Activated CD8-positive, alpha-beta memory T cell treated with anti-CD3 and anti-CD28 coated beads, Interleukin-2, amount 50 U/mL, for 4 hours (primary cell): ENCODE measurements around the gene ODAPH.

ENCODE experiments used
- DNase-seq: peaks from one replicate; pipeline ENCODE4 v3.0.0-alpha.2; 2020

The ODAPH gene

GRCh38 chr4:75545526-75545925 is 10.3 kb upstream of the ODAPH start:
- no peak for DNase-seq

- no peak for DNase-seq
Measured at GRCh38 chr4:75547647-75548387, 8.0 kb upstream of the ODAPH start.

- no peak for DNase-seq
Measured at GRCh38 chr4:75549019-75549418, 6.8 kb upstream of the ODAPH start.

GRCh38 chr4:75552452-75552851 is 3.4 kb upstream of the ODAPH start:
- DNase-seq: no peak

GRCh38 chr4:75557696-75558095 is 1.8 kb downstream of the ODAPH start:
- DNase-seq: no peak

- DNase-seq: no peak
Measured at GRCh38 chr4:75561789-75562188, 5.9 kb downstream of the ODAPH start.

GRCh38 chr4:75564023-75564422 is 8.2 kb downstream of the ODAPH start:
- no peak for DNase-seq

GRCh38 chr4:75565481-75565880 is 9.6 kb downstream of the ODAPH start:
- DNase-seq: no peak

GRCh38 chr4:75566911-75567310 is 11.0 kb downstream of the ODAPH start:
- DNase-seq: no peak

GRCh38 chr4:75567725-75568124 is 11.9 kb downstream of the ODAPH start:
- no peak for DNase-seq

- DNase-seq: no peak
Measured at GRCh38 chr4:75584067-75584466, 28.2 kb downstream of the ODAPH start.

- DNase-seq: no peak
Measured at GRCh38 chr4:75593393-75593792, 37.5 kb downstream of the ODAPH start.

- no peak for DNase-seq
Measured at GRCh38 chr4:75596061-75596460, 40.2 kb downstream of the ODAPH start.

GRCh38 chr4:75598390-75598789 is 42.5 kb downstream of the ODAPH start:
- DNase-seq: no peak

- no peak for DNase-seq
Measured at GRCh38 chr4:75599647-75600046, 43.8 kb downstream of the ODAPH start.

- DNase-seq: no peak
Measured at GRCh38 chr4:75605928-75606327, 50.1 kb downstream of the ODAPH start.

- no peak for DNase-seq
Measured at GRCh38 chr4:75612306-75612705, 56.4 kb downstream of the ODAPH start.
